CD4-positive, alpha-beta T cell (primary cell): Measurements from ENCODE around the gene PTGER1. TPM values are rescaled to one million over a fixed set of nuclear protein-coding genes. Genes with fewer than 3 reads are reported as not detected.
A peak's percentile ranks its signal among the peaks of the same experiment; 100 is the strongest.

ENCODE experiments used
- ATAC-seq: fragments of 200-7000 bp; cut with Tn5 transposase; one replicate; pipeline ENCODE4 v1.10.0; 2022; ENCODE audit warnings: mild to moderate bottlenecking; ENCODE audit not compliant: poor library complexity
- CTCF ChIA-PET: fragments of 350-600 bp; sonication (Branson Sonifier 250); formaldehyde crosslinking; loops from one replicate; lab custom pipeline; 2021; ENCODE audit warnings: antibody characterized with exemption, inconsistent platforms; lab: Charles Lee
- POLR2A ChIA-PET: fragments of 350-600 bp; sonication (Branson Sonifier 250); formaldehyde crosslinking; loops from one replicate; lab custom pipeline; 2021; ENCODE audit warnings: antibody characterized with exemption, inconsistent platforms; lab: Charles Lee
- DNase-seq, 14 experiments: peaks; one replicate each; pipeline ENCODE4 v3.0.0-alpha.2; 2013 to 2020; ENCODE audit warnings: mixed read lengths in 2 of 14
- H3K27ac ChIP-seq, 2 donors: one replicate each; pipeline versions ENCODE4 v1.5.1 to v1.7.0; 2013; ENCODE audit warnings: low read length in 2 of 2, low read depth in 1 of 2, mild to moderate bottlenecking in 1 of 2
- H3K27me3 ChIP-seq, 2 experiments: 1 replicate in 1 of 2; 2 replicates in 1 of 2; pipeline versions ENCODE4 v1.6.1 to v1.7.0; 2013; ENCODE audit warnings: low read length in 2 of 2, control low read depth in 1 of 2, mild to moderate bottlenecking in 1 of 2, moderate library complexity in 1 of 2; ENCODE audit not compliant: insufficient read depth in 2 of 2, control insufficient read depth in 1 of 2
- H3K36me3 ChIP-seq: one replicate; pipeline ENCODE4 v1.6.1; 2013; ENCODE audit warnings: low read length, control low read depth; ENCODE audit not compliant: insufficient read depth
- H3K4me1 ChIP-seq: one replicate; pipeline ENCODE4 v1.6.1; 2013; ENCODE audit warnings: low read length, control low read depth; ENCODE audit not compliant: insufficient read depth
- H3K4me3 ChIP-seq: one replicate; pipeline ENCODE4 v1.5.1; 2013; ENCODE audit warnings: mild to moderate bottlenecking, low read length, moderate library complexity
- H3K9me3 ChIP-seq, 2 experiments: 1 replicate in 1 of 2; 2 replicates in 1 of 2; pipeline versions ENCODE4 v1.6.1 to v1.7.0; 2013; ENCODE audit warnings: low read length in 2 of 2, mild to moderate bottlenecking in 2 of 2, control low read depth in 1 of 2, moderate library complexity in 1 of 2; ENCODE audit not compliant: control insufficient read depth in 1 of 2, insufficient read depth in 1 of 2
- H3K27ac Mint-ChIP-seq: one replicate; pipeline ENCODE4 v1.8.0; 2020; ENCODE audit warnings: mixed read lengths
- H3K27me3 Mint-ChIP-seq: one replicate; pipeline ENCODE4 v1.8.0; 2021; ENCODE audit warnings: mixed read lengths
- H3K36me3 Mint-ChIP-seq: one replicate; pipeline ENCODE4 v1.8.0; 2021; ENCODE audit warnings: low read depth, mixed read lengths
- H3K4me1 Mint-ChIP-seq: one replicate; pipeline ENCODE4 v1.8.0; 2021; ENCODE audit warnings: low read depth, mixed read lengths
- H3K4me3 Mint-ChIP-seq: one replicate; pipeline ENCODE4 v1.8.0; 2020; ENCODE audit warnings: mild to moderate bottlenecking, mixed read lengths
- H3K9me3 Mint-ChIP-seq: one replicate; pipeline ENCODE4 v1.8.0; 2020; ENCODE audit warnings: mixed read lengths
- intact Hi-C, 2 experiments: fragments of 100-400 bp; cut with DNase I in 1 of 2; cut with micrococcal nuclease in 1 of 2; formaldehyde crosslinking; loops; one replicate each; pipeline versions ENCODE4 v1.15.1 to v1.9.0; 2023 to 2025; cut with DNase I, micrococcal nuclease
- total RNA-seq, 174 experiments: library from RNA in 2 of 174; stranded (reverse) in 2 of 174; gene quantifications; one replicate each; pipeline ENCODE4 v1.2.3 and lab custom pipeline; 2021 to 2026
- TF ChIP-seq, protein P1 (sequence below): fragments of 200-600 bp; IDR thresholded peaks from one replicate; pipeline ENCODE4 v1.8.0; 2022; ENCODE audit warnings: antibody characterized with exemption, mild to moderate bottlenecking

The PTGER1 gene
- total RNA-seq, 2 experiments from 2014 or later, result not detected

DNA sequence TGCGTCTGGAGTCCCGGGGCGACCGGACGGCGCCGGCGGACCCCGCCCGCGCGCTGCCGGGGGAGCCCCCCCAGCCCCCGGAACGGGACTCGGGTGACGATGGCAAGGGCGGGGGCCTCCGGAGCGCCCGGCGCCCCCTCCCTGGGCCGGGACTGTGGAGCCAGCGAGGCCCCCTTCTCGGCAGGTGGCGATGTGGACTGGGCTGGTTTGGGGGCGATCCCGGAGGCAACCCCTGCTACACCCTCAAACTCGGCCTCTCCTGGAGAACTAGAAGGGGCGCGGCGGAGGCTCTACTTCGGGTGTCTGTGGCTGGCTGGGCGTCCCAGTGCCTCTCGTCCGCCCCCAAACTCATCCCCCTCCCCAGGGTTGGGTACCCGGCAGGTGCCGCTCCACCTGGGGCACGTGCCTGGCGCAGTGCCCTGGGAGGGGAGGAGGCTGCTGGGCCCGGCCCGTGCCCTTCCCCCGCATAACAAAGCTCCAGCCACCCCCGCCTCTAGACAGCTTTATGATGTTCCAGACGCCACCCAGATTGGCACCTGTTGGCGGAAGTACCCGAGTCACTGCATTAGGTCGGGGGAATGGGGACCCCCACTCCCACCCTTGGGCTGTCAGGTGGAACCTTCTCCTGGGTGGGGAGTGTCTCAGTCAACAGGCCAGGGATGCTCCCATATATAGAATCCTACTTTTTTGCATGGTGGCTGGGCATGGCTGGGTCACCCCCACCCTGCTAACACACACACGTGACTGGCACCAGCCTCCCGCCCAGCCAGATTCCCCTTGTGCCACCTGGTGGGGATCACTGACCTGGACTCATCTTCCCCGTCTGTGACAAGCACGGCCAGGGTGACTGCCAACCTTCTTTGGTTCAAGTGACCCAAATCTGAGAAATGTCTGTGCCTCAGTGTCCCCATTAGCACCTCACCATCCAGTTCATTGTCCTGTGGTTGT, 41.3 kb downstream of the PTGER1 start:
- intact Hi-C loops, result loop anchor here in 1 of 2 experiments (5.0 kb wide), 1 partner anchor 53 kb away; no protein-coding TSS in a partner anchor
- DNase-seq, result peak in 13 of 14 experiments; percentile 19 to 78 (median 65)
- Histone ChIP-seq H3K4me1 (peaks cover 49% of the 10 kb centered on the region), H3K36me3 (peaks cover 6% of the 10 kb centered on the region), H3K27ac (peak overlapping the region; percentile 74 to 82), H3K4me3 (peak overlapping the region; percentile 85), H3K9me3 (no peaks in the 10 kb centered on the region), H3K27me3 (no peaks in the 10 kb centered on the region)
- POLR2A ChIA-PET, result interaction anchor here (0.6 to 1.6 kb wide), 6 partner anchors 15 to 84 kb away, joined by 3 to 10 read pairs (median 5); partner anchors contain the start of genes DDX39A, DNAJB1 and GIPC1
- TF ChIP-seq, protein P1, sequence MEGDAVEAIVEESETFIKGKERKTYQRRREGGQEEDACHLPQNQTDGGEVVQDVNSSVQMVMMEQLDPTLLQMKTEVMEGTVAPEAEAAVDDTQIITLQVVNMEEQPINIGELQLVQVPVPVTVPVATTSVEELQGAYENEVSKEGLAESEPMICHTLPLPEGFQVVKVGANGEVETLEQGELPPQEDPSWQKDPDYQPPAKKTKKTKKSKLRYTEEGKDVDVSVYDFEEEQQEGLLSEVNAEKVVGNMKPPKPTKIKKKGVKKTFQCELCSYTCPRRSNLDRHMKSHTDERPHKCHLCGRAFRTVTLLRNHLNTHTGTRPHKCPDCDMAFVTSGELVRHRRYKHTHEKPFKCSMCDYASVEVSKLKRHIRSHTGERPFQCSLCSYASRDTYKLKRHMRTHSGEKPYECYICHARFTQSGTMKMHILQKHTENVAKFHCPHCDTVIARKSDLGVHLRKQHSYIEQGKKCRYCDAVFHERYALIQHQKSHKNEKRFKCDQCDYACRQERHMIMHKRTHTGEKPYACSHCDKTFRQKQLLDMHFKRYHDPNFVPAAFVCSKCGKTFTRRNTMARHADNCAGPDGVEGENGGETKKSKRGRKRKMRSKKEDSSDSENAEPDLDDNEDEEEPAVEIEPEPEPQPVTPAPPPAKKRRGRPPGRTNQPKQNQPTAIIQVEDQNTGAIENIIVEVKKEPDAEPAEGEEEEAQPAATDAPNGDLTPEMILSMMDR, result no peak
- H3K36me3 Mint-ChIP-seq, result no peaks in the 10 kb centered on the region
- H3K4me3 Mint-ChIP-seq, result peak overlapping the region; percentile 90
- H3K27me3 Mint-ChIP-seq, result no peaks in the 10 kb centered on the region
- H3K9me3 Mint-ChIP-seq, result no peaks in the 10 kb centered on the region
- H3K4me1 Mint-ChIP-seq, result peaks cover 48% of the 10 kb centered on the region
- CTCF ChIA-PET, result interaction anchor here (1.0 kb wide), 1 partner anchor 38 kb away, joined by 4 read pairs; no protein-coding TSS in a partner anchor
- peak; percentile 76 for ATAC-seq
- peak overlapping the region; percentile 91 for H3K27ac Mint-ChIP-seq

DNA sequence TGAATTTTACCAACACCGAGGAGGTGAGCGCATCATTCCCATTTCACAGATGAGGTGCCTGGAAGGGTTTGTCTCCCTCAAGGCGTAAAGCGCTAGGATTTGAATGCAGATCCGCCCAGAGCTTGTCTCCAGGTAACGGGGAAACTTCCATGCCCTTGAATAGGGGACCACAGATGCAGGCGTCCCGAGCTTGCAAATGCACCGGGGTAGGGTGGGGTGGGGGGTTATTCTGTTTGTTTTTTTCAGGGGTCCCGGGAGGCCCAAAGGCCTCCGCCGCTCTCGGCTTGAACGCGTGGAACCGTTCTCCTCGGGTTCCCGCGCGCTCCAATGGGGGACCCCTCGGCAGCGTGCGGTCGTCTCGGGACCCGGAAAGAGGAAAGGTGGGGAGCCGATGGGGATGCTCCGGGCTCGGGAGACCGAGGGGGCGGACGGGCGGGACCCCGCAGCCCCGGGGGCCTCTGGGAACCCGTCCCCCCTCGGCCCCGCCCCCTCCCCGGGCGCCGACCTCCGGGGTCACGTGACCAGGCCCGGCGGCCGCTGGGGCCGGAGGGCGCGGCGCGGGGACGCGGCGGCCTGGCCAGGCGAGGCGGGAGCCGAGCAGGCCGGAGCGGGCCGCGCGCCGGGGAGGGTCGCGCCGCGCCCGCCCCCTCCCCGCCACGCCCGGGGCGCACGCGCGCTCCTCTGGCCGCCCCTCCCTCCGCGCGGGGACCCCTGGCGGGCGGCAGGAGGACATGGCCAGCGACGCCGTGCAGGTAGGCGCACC, 42.2 kb downstream of the PTGER1 start, which contains the start of gene PKN1:
Gene PKN1 (plus strand): TSS at position 516 of the 763 bp plus-strand sequence. CDS start 216 bp downstream, at position 732.
- peaks cover 6% of the 10 kb centered on the region for H3K36me3 ChIP-seq
- peak in 10 of 14 experiments; percentile 18 to 70 (median 47) for DNase-seq
- Mint-ChIP-seq H3K27me3 (no peaks in the 10 kb centered on the region), H3K4me1 (peaks cover 44% of the 10 kb centered on the region), H3K27ac (peak within 1 kb of the TSS; percentile 91), H3K9me3 (no peaks in the 10 kb centered on the region), H3K4me3 (peak within 1 kb of the TSS; percentile 90), H3K36me3 (no peaks in the 10 kb centered on the region)
- H3K4me1 ChIP-seq, result peaks cover 42% of the 10 kb centered on the region
- ATAC-seq, result peak; percentile 3
- ChIA-PET CTCF (interaction anchor here (0.6 to 2.3 kb wide), 8 partner anchors 9 to 343 kb away, joined by 3 to 12 read pairs (median 6); partner anchors contain the start of genes ASF1B and PTGER1), POLR2A (interaction anchor here (0.6 to 1.7 kb wide), 8 partner anchors 13 to 89 kb away, joined by 3 to 7 read pairs (median 4); partner anchors contain the start of genes DNAJB1 and GIPC1)
- intact Hi-C loops, result loop anchor here (1.0 to 5.0 kb wide), 2 partner anchors 39 to 54 kb away; no protein-coding TSS in a partner anchor
- H3K4me3 ChIP-seq, result peak within 1 kb of the TSS; percentile 85
- TF ChIP-seq, protein P1, result no peak
- no peaks in the 10 kb centered on the region for H3K27me3 ChIP-seq
- H3K27ac ChIP-seq, result peak within 1 kb of the TSS; percentile 74 to 82
- no peaks in the 10 kb centered on the region for H3K9me3 ChIP-seq
